ENCODE results near the gene BABAM2.
"Not testable (repeated sequence)": the region's sequence is repeated elsewhere in the genome, so short reads cannot be mapped to it uniquely, and the experiment has no call there.

BABAM2 gene

DNA sequence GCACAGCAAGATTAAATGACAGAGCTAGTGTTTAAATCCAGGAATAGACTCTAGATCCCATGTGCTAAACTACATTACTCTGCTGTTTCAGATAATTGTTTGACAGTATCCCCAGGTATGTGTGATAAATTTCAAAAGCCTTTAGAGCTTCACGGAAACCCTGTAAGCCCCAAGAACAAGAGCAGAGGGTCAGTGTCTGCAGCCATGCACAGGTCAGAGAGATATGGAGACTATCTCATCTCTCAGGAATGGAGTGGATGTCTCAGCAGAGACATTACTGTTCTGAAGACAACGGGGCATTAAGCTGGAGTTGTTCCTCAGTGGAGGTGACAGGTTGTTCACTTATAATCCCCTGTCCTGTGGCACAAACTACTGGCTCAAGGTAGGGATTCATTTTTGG lies 363.0 kb downstream of the BABAM2 start:
- no peak for DNase-seq (ENCODE audit: low read depth)

DNA sequence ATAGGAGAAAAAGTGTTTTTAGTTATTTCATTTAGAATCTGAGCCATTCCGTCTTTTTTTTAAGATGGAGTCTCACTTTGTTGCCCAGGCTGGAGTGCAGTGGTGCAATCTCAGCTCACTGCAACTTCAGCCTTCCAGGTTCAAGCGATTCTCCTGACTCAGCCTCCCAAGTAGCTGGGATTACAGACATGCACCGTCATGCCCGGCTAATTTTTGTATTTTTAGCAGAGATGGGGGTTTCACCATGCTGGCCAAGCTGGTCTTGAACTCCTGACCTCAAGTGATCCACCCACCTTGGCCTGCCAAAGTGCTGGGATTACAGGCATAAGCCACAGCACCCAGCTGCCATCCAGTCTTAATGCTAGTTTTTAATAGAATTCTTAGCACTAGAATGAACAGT lies 364.7 kb downstream of the BABAM2 start:
- not testable (repeated sequence) for DNase-seq (ENCODE audit: low read depth)

DNA sequence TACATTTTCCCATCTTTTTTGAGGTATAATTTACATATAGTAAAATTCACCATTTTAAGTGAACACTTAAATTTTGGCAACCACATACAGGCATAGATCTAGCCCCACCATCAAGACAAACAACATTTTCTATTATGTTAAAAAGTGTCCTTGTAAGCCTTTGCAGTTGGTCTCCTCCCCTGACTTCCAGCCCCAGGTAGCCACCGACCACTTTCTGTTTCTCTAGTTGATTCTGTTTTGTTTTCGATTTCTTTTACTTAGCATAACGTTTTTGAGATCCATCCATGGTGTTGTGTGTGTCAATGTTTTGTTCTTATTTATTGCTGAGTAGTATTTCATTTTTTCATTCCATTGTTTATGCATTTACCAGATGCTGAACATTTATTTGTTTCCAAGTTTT lies 366.7 kb downstream of the BABAM2 start:
- DNase-seq (ENCODE audit: low read depth), result no peak

DNA sequence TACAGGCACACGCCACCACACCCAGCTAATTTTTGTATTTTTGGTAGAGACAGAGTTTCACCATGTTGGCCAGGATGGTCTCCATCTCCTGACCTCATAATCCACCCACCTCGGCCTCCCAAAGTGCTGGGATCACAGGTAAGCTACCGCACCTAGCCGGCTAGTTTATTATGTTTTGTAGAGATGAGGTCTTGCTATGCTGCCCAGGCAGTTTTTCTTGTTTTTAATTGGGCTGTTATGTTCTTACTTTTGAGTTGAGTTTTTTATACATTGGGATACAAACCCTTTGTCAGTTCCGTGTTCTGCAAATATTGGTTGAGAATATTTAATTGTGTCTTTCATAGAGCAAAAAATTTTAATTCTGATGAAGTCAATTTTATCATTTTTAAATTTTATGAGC lies 368.7 kb downstream of the BABAM2 start:
- DNase-seq (ENCODE audit: low read depth), result not testable (repeated sequence)

DNA sequence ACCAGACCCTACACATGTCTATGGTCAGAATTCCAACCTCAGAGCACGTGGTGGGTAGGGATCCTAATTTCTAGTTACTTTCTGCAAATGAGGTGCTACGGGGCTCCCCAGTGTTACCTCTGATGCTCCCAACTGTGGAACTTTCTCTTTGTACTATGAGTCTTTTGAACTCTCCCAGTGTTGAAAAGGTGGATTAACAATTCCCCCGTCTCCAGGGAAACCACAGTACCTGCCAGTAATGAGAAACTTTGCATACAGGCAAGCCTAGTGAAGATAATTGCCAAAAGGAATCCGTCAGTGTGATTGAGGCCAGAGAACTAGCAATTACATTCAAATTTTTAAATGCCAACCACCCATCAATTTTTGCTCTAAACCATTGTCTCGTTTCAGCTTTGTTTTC lies 373.2 kb downstream of the BABAM2 start:
- no peak for DNase-seq (ENCODE audit: low read depth)

DNA sequence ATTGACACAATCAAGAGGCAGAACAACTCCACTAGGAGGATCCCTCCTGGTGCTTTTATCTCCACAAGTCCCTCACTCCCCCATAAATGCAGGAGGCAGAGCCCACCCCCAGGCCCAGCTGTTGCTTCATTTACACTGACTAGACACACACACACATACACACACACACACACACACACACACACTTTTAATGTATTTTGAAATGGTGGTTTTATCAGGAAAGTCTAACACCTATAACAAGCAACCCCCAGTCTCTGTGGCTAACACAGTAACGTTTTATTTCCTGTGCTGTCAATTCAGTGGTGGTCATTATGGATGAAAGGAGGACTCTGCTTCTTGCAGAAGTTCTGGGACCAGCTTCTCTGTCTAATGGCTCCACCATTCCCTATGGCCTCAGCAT lies 376.8 kb downstream of the BABAM2 start:
- DNase-seq (ENCODE audit: low read depth), result no peak

DNA sequence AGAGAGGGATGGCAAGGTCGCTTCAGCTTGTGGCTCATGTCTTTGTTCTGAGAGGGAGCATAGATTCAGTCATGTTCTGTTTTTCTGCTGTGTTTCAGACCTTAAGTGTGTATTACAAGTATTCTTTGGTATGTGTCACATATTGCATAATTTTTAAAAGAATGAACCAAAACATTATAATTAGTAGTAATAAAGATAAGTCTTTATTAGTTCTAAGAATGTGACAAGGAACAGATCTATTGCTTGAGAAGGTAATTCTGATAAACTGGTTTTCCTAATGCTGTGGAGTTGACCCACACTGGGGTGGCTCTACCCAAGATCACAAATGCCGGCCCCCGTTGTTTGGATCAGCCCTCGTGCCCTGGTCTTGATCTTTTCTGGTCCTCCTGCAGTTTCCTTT lies 377.9 kb downstream of the BABAM2 start:
- no peak for DNase-seq (ENCODE audit: low read depth)

DNA sequence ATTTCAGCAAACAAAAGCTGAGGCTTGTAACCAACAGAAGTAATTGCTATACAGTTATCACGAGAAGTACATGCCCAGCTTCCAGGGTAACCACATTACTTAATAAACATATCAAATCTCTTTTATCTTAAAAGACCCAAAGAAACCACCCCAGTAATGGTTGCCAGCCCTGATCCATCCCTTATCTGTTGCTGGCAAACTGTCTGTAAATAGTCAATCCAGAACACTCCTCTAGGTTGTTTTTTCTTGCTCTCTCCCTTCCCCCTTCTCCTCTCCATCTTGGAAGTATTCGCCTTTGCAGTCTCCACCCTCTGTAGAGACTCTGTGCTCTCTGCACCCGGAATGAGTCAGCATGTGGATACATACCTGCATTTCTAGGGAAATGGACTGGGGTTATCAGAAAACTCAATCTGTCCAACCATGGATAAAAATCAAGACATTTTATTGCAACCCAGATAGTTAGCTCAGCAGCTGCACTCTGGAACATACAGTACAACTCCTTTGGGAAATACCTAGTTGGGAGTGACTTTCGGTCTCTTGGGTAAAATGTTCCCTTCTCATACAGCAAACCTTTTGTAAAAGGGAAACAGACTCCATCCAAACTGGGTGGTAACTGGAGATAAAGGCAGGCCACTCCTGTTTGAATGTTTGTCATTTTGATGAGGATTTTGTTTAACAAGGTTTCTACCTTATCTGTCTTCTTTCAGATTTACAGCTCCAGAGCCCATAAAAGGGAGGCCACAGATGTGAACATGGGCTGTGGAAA lies 378.7 kb downstream of the BABAM2 start:
- no peak for DNase-seq (ENCODE audit: low read depth)

DNA sequence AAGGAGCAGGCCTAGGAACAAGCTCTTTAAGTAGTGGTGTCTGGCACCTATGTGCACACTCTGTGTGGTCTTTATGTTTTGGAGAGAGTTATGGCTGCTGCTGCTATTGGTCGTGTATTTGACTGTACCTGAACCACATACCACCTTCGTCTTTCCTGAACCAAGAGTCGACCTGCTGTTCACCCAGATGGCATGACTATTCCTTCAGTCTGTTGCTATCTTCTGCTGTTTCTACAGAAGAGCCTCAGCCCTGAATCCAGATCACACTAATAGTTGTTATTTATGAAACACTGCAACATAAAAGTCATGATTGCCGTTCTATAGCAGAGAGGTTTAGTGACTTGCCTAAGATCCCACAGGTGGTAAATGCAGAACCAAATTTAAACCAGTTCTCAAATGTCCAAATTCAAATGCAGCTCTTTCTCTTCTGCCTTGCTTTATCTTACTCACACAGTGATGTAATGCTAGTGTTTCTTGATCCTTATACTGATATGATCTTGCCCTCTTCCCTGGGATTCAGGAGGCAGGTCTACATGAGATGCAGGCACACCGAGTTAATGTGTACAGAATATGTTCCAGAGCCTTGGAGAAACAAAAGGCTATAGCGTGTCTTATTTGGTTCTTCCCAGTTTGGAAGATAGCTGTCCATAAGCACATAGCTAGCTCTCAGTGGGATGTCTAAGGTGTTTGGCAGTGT lies 380.1 kb downstream of the BABAM2 start:
- DNase-seq (ENCODE audit: low read depth), result no peak

DNA sequence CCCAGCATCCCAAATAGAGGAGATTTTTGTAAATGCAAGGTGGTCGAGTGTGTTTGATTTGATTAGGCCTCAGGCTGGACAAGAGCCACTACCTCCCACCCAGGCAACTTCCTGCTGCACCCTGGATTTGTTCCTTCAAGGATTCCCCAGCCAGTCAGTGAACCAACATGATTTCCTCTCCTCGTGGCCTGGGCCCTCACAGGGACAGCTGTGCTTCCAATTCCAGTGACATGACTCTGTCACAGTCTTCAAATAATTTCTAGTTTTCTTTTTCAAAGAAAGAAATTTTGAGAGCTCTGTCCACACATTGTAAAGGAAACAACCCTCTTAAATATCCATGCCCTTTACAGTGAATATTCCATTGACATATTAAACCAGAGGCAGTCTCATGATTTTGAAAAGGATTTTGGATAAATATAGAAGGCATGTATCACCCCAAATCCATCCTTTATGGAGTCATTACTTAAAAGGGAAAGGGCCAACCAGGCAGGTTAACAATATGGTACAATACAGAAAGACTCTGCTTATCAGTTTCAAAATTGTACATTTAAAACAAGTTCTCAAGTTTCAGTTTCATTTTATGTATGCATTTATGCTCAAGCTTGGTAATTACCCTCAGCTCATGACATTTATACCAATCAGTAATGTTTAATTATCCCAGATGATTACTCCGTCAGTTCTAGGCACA lies 380.8 kb downstream of the BABAM2 start:
- DNase-seq (ENCODE audit: low read depth), result no peak

DNA sequence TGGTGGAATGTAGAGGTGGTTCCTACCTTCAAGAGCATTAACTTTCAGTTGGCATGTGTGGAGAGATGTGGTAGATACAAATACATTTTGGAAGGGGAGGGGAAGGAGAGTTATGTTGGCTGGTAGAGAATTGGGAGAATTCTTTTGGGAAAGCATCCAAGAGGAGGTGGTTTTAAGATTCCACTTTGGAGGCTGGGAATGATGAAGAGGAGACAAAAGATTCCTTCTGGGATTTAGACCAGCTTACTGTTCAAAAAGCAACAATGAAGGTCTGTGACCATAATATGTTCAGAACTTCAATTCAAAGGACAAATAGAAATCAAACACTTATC lies 381.4 kb downstream of the BABAM2 start:
- no peak for DNase-seq (ENCODE audit: low read depth)

DNA sequence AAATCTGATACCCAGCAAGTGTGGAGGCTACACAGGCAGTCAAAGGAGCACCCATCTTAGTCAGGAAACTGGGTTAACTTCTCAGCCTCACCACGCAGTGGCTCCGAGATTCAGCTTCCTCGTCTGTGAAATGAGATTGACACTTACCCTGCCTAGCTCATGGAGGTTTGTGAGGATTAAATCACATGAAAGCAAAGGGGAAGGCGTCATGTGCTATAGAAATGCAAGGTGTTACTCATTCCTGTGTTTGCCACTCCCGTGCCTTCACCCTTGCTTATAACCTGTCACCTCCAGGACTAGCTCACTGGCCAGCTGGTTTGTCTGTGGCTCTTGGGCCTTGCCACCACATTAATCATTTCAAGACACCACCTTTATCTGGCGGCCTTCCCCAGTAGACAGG lies 383.2 kb downstream of the BABAM2 start:
- DNase-seq (ENCODE audit: low read depth), result no peak

DNA sequence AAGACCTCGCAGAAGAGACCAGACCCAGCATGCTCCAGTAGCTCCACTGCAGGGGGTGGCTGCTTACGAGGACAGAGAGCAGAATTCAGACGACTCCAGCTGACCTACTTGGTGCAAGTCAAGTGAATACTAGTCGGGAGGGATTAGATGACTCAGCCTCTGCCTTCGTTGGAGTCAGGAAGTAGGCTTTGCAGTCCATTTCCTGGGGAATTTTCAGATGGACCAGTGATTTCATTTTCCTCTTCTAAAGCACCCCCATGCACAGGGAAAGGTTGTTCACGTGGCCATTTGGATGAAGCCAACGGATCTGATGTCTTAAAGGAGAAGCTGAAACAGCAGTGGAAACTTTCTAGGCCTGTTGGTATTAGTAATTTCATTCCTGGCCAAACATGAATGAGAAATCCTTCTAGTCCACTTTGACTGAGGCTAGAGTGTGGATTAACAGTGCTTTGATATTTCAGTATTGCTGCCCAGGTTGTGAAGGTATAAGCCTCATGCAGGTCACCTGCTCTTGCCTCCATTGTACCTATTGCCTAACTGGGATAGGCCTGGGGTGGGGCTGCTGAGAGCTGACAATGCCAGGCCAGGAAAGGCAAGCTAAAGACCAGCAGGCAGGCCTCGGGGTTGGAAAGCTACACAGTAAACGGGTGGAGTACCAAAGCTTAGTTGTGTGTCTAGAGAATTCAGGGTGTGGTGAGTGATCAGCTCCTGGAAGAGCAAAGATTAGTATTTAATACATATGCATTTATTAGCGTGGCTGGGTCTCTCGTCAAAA lies 384.6 kb downstream of the BABAM2 start:
- peak; percentile 75 for DNase-seq (ENCODE audit: low read depth)

DNA sequence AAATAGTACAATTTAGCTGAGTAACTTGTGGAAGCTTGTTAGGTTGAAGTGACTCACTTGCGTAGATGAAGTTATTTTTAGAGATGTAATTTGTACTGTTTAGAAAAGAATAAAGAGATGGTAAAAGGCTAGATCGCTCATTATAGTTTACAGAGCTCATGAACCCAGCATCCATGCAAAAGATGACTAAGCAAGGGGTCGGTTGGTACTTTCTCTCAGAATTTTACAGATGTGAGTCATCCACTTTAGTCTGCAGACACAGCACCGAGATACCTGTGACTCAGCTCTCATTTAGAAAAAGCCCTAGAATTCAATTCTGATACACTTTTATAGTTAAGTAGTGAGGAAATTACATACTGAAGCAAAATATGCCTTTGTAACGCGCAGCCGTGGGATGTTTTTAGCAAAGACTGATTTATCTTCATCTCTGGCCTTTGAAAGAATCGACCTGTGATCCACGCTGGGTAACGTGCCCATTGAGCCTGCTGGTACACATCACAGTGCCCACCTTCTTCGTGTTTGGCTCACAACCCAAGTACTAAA lies 385.6 kb downstream of the BABAM2 start:
- peak; percentile 87 for DNase-seq (ENCODE audit: low read depth)

DNA sequence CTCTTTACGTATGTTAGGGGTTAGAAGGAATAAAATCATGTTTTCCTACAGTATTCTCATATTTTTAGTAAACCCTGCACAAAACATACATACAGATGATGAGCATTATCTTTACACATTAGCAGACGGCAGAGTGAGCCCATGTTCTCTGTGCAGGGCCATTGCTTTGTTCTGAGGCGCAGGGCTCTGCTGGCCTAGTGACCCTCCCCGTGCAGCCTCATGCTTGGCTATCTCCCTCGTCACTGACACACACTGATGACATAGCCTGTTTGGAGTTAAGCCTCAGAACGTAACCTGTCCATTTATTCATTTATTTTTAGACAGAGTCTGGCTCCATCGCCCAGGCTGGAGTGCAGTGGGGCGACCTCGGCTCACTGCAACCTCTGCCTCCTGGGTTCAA lies 386.3 kb downstream of the BABAM2 start:
- no peak for DNase-seq (ENCODE audit: low read depth)

DNA sequence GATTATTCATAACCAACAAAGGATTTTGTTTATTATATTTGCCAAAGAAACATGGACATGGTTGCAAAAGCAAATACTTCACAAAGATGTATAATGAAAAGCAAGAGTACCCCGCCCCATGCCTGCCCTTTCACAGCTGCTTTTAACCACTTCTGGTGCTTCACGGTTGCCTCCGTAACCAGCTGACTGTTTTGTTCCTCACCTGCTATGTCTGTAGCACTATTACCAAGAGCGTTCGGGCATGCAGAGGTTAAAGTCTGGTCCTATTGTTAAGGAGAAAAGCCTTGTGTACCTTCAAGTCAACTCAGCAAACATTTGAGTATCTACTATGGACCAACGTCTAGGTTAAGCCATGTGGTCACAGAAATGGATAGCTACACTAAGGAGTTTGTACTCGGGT lies 386.9 kb downstream of the BABAM2 start:
- no peak for DNase-seq (ENCODE audit: low read depth)

DNA sequence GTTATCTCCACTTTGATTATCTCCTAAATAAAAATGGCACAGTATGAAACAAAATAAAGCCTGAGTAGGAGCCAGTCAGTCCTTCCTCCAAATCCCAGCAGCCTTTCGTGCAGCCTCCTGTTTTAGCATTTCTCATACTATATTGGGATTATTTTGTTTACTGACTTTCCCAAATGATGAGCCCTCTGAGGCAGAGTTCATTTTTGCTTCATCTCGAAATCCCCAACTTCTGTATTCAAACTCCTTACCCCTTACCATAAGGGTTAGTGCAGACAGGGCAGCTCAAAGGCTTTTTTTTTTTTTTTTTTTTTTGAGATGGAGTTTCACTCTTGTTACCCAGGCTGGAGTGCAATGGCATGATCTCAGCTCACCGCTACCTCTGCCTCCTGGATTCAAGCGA lies 388.8 kb downstream of the BABAM2 start:
- DNase-seq (ENCODE audit: low read depth), result no peak

DNA sequence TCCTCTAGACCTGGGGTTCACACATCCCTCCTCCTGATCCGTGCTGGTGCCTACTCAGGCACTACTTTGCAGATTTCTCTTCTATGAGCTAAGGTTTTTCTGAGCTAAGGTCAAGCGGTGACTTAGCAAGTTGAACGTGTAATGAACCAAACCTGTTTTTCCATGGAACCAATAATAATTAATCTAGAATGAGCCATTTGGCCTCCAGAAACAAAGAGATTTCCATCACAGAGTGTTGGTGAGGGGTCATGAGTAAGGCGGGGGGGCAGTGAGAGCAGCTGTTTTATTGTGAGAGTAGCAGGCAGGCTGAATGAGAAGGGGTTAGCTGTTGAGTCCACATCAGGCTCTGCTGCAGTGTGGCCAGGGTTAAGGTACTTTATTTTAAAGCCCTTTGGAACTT lies 390.1 kb downstream of the BABAM2 start:
- DNase-seq (ENCODE audit: low read depth), result no peak

DNA sequence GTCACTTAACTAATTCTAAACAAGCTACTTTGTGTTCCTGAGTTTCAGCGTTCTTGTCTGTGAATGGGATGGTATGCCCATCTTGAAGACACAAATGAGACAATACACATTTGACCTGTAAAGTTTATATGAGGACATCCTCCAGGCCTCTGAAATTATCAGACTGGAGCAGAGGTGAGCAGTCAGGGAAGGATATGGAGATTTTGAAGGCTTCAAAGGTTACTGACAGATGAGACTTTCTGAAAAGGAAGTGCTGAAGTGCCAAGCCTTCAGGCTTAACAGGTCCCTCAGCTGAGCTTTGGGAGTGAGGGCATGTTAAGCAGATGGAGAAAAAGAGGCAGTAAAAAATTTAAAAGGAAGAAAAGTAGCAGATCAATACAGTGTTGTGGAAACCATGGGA lies 391.2 kb downstream of the BABAM2 start:
- DNase-seq (ENCODE audit: low read depth), result no peak

DNA sequence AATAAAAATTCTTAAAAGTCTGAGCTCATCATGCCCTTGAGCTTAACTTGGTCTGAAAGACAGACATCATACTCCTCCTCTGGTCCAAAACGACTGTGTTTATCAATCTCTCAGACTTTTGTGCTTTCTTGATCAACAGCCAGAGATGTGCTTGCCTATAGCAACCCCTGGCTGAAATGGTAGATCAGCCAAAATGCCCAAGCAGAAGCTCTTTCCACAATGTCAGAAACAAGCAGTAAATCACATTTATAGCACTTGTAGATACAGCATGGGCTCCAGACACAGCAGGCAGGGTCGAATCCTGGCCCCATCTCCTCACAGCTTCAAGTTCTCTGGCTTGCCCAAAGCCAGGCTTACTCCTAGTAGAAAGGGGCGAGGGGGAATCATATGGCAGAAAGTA lies 391.7 kb downstream of the BABAM2 start:
- DNase-seq (ENCODE audit: low read depth), result no peak

DNA sequence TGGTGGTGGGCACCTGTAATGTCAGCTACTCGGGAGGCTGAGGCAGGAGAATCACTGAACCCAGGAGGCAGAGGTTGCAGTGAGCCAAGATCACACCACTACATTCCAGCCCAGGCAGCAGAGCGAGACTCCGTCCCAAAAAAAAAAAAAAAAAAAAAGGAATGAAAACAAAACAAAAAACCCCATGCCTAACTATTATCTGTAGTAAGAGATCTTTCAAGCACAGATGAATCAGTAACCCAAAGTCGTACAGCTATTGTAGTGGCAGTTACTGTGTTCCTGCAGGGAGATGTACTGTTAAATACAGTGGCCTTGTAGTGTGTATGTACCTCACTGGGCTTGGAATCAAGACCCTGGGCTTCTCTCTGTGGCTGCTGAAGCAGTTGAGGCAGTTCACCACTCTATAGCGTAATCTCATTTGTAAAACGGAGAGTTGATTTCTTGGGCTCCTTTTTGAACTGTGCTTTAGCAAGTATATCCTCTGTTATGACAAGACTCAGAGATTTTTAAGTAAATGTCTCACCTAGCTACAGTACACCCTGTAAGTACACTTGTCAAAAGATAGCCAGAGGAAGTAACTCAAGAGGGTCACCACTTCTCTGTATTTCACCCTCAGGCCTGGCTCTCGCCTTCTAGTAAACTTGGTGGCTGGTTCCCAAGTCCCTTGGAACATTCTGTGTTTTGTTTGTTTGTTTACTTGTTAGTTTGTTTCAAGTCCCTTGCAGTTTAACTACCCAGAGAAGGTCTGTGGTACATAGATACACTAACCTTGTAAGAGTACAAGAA lies 392.5 kb downstream of the BABAM2 start:
- DNase-seq (ENCODE audit: low read depth), result no peak

DNA sequence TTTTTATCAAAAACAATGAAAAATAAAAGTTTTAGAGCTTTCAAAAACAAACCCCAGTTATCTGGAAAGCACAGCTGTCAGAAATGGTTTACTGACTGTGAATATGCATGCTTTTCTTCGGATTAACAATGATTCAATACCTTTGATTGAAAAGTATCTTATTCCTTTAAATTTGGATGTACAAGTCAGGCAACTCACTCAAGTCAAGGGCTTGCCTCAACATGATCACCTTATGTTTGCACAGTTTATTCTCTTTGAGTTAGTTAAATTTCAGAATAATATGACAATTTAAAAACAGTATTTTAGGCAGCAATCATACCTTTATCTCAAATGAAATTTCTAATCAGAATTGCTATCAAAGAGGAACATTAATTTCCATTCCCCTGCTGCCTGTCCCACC lies 393.3 kb downstream of the BABAM2 start:
- DNase-seq (ENCODE audit: low read depth), result no peak
